Neural cell (in vitro differentiated cells): ENCODE data around the gene PMS2. TPM values are rescaled to one million over a fixed set of nuclear protein-coding genes. Genes with fewer than 3 reads are reported as not detected.
"Not testable (repeated sequence)": the region's sequence is repeated elsewhere in the genome, so short reads cannot be mapped to it uniquely, and the experiment has no call there.

Experiments
- H2AFZ ChIP-seq: fragments of 200-600, 300-800 bp; sonication (generic), shearing (Covaris generic); 2 replicates; pipeline ENCODE4 v1.6.0; 2014; ENCODE audit warnings: low read depth, mild to moderate bottlenecking, antibody characterized with exemption, low read length, moderate library complexity
- H3F3A ChIP-seq: fragments of 200-600 bp; shearing (Covaris generic); 2 replicates; pipeline ENCODE4 v1.6.1; 2016; ENCODE audit warnings: mild to moderate bottlenecking, moderate library complexity, mixed read lengths, antibody characterized with exemption, low read length; ENCODE audit not compliant: insufficient read depth, poor library complexity, severe bottlenecking
- H3K27ac ChIP-seq: fragments of 200-600, 300-800 bp; sonication (generic), shearing (Covaris generic); 2 replicates; pipeline ENCODE4 v1.5.1; 2014; ENCODE audit warnings: mild to moderate bottlenecking, low read length, moderate library complexity
- H3K27me3 ChIP-seq: fragments of 300-800, 200-600 bp; sonication (generic), shearing (Covaris generic); 2 replicates; pipeline ENCODE4 v1.6.0; 2014; ENCODE audit warnings: mild to moderate bottlenecking, low read depth, low read length, moderate library complexity; ENCODE audit not compliant: insufficient read depth
- H3K36me3 ChIP-seq: fragments of 300-800, 200-600 bp; sonication (generic), shearing (Covaris generic); 2 replicates; pipeline ENCODE4 v1.5.1; 2014; ENCODE audit warnings: mild to moderate bottlenecking, antibody characterized with exemption, low read length, moderate library complexity; ENCODE audit not compliant: insufficient read depth
- H3K4me2 ChIP-seq: fragments of 300-800, 200-600 bp; sonication (generic), shearing (Covaris generic); 2 replicates; pipeline ENCODE4 v1.6.0; 2014; ENCODE audit warnings: mild to moderate bottlenecking, low read length
- H3K4me3 ChIP-seq: fragments of 300-800, 200-600 bp; sonication (generic), shearing (Covaris generic); 2 replicates; pipeline ENCODE4 v1.5.1; 2014; ENCODE audit warnings: mild to moderate bottlenecking, low read length, moderate library complexity
- H3K79me2 ChIP-seq: fragments of 200-600 bp; shearing (Covaris generic); replicated peaks from 2 replicates; pipeline ENCODE4 v1.6.0; 2014; ENCODE audit warnings: mild to moderate bottlenecking, low read length, moderate library complexity; ENCODE audit not compliant: insufficient read depth
- H3K9ac ChIP-seq: fragments of 300-800, 200-600 bp; sonication (generic), shearing (Covaris generic); 2 replicates; pipeline ENCODE4 v1.6.1; 2016; ENCODE audit warnings: mild to moderate bottlenecking, low read length, mixed read lengths
- H3K9me2 ChIP-seq: fragments of 200-600 bp; shearing (Covaris generic); 2 replicates; pipeline ENCODE4 v1.6.1; 2016; ENCODE audit warnings: mild to moderate bottlenecking, low read length, mixed read lengths; ENCODE audit not compliant: insufficient read depth
- H3K9me3 ChIP-seq: fragments of 200-600, 300-800 bp; sonication (generic), shearing (Covaris generic); 2 replicates; pipeline ENCODE4 v1.6.1; 2016; ENCODE audit warnings: mild to moderate bottlenecking, mixed run types, low read length, moderate library complexity, mixed read lengths
- H4K20me1 ChIP-seq: fragments of 200-600 bp; shearing (Covaris generic); 2 replicates; pipeline ENCODE4 v1.6.1; 2016; ENCODE audit warnings: mild to moderate bottlenecking, mixed run types; ENCODE audit not compliant: insufficient read depth
- polyA plus RNA-seq: library from polyadenylated mRNA; depleted of rRNA; stranded (reverse); fragments of >200 nt; gene quantifications from 2 replicates; pipeline ENCODE4 v1.2.3, GENCODE V29; 2014

Gene PMS2
- polyA plus RNA-seq, 1 donor from 2014 or later, result 17.4 TPM

GRCh38 chr7:5973580-5973979, 35.3 kb downstream of the PMS2 start:
- not testable (repeated sequence) for H3K9ac ChIP-seq, H3K9me3 ChIP-seq, H3K9me2 ChIP-seq, H3K4me3 ChIP-seq, H3K27me3 ChIP-seq, H2AFZ ChIP-seq, H4K20me1 ChIP-seq, H3F3A ChIP-seq, H3K27ac ChIP-seq, H3K79me2 ChIP-seq, H3K36me3 ChIP-seq, H3K4me2 ChIP-seq

GRCh38 chr7:5970347-5970911, 38.4 kb downstream of the PMS2 start, which contains the start of gene RSPH10B:
RSPH10B (minus strand) TSS chr7:5970689; CDS start chr7:5967116, 3,573 bp downstream.
- H3K79me2 ChIP-seq, H3K9me3 ChIP-seq, H3K27ac ChIP-seq, H4K20me1 ChIP-seq, H3K9ac ChIP-seq, H3K9me2 ChIP-seq, H3F3A ChIP-seq, H3K36me3 ChIP-seq, H2AFZ ChIP-seq, H3K4me2 ChIP-seq, H3K4me3 ChIP-seq, H3K27me3 ChIP-seq: not testable (repeated sequence)

GRCh38 chr7:5963810-5964209, 45.0 kb downstream of the PMS2 start:
- not testable (repeated sequence) for H3K9ac ChIP-seq, H3K4me2 ChIP-seq, H3K79me2 ChIP-seq, H3F3A ChIP-seq, H4K20me1 ChIP-seq, H3K9me2 ChIP-seq, H3K4me3 ChIP-seq, H2AFZ ChIP-seq, H3K27ac ChIP-seq, H3K9me3 ChIP-seq, H3K36me3 ChIP-seq, H3K27me3 ChIP-seq

- H3K79me2 ChIP-seq, H3K4me2 ChIP-seq, H3K36me3 ChIP-seq, H2AFZ ChIP-seq, H3K9me2 ChIP-seq, H3K27me3 ChIP-seq, H3K9me3 ChIP-seq, H4K20me1 ChIP-seq, H3F3A ChIP-seq, H3K27ac ChIP-seq, H3K9ac ChIP-seq, H3K4me3 ChIP-seq: not testable (repeated sequence)
These were observed 45.6 kb downstream of the PMS2 start for GRCh38 chr7:5963205-5963604.

GRCh38 chr7:5934945-5935450, 73.9 kb downstream of the PMS2 start:
- not testable (repeated sequence) for H3F3A ChIP-seq, H3K27me3 ChIP-seq, H3K4me3 ChIP-seq, H3K79me2 ChIP-seq, H2AFZ ChIP-seq, H3K27ac ChIP-seq, H4K20me1 ChIP-seq, H3K9me2 ChIP-seq, H3K4me2 ChIP-seq, H3K9me3 ChIP-seq, H3K36me3 ChIP-seq, H3K9ac ChIP-seq

- H2AFZ ChIP-seq, H3K4me2 ChIP-seq, H3K36me3 ChIP-seq, H3K9me2 ChIP-seq, H3K27ac ChIP-seq, H3K4me3 ChIP-seq, H3K79me2 ChIP-seq, H3F3A ChIP-seq, H4K20me1 ChIP-seq, H3K9ac ChIP-seq, H3K9me3 ChIP-seq, H3K27me3 ChIP-seq: not testable (repeated sequence)
These were observed 76.8 kb downstream of the PMS2 start for GRCh38 chr7:5931905-5932644.

GRCh38 chr7:5931250-5931649, 77.6 kb downstream of the PMS2 start:
- H3K9ac ChIP-seq, H3K4me3 ChIP-seq, H3K27me3 ChIP-seq, H3K36me3 ChIP-seq, H3K9me2 ChIP-seq, H3K4me2 ChIP-seq, H3K9me3 ChIP-seq, H3K27ac ChIP-seq, H4K20me1 ChIP-seq, H3F3A ChIP-seq, H2AFZ ChIP-seq, H3K79me2 ChIP-seq: not testable (repeated sequence)

- not testable (repeated sequence) for H2AFZ ChIP-seq, H3K79me2 ChIP-seq, H3K27me3 ChIP-seq, H3K9ac ChIP-seq, H4K20me1 ChIP-seq, H3K4me2 ChIP-seq, H3K9me3 ChIP-seq, H3F3A ChIP-seq, H3K36me3 ChIP-seq, H3K27ac ChIP-seq, H3K9me2 ChIP-seq, H3K4me3 ChIP-seq
These were observed 78.6 kb downstream of the PMS2 start for GRCh38 chr7:5930290-5930689.
